22Rv1 (cell line): Measurements from ENCODE around the gene SPNS3.

Experiments used
- H3K27ac ChIP-seq: fragments of 450-650 bp; 2 replicates; pipeline ENCODE4 v1.5.1; 2017
- ZFX ChIP-seq: fragments of 450-650 bp; IDR thresholded peaks from 2 replicates; pipeline ENCODE4 v1.6.1; 2017; ENCODE audit warnings: antibody characterized with exemption, borderline replicate concordance
- TF ChIP-seq, protein P1 (sequence below): fragments of 450-650 bp; IDR thresholded peaks from 2 replicates; pipeline ENCODE4 v1.5.1; 2017; ENCODE audit warnings: mild to moderate bottlenecking

The SPNS3 gene

DNA sequence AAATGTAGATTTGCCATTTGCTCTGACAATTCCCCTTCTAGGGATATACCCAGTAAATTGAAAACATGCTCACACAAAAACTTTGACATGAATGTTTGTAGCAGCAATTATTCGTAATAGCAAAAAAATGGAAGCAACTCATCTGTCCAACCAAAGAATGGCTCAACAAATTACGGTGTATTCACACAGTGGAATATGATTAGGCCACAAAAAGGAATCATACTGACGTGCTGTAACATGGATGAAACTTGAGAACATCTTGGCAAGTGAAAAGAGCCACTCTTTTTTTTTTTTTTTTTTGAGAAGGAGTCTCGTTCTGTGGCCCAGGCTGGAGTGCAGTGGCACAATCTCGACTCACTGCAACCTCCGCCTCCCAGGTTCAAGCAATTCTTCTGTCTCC, 24.1 kb upstream of the SPNS3 start:
- TF ChIP-seq ZFX = no peak
- TF ChIP-seq, protein P1, sequence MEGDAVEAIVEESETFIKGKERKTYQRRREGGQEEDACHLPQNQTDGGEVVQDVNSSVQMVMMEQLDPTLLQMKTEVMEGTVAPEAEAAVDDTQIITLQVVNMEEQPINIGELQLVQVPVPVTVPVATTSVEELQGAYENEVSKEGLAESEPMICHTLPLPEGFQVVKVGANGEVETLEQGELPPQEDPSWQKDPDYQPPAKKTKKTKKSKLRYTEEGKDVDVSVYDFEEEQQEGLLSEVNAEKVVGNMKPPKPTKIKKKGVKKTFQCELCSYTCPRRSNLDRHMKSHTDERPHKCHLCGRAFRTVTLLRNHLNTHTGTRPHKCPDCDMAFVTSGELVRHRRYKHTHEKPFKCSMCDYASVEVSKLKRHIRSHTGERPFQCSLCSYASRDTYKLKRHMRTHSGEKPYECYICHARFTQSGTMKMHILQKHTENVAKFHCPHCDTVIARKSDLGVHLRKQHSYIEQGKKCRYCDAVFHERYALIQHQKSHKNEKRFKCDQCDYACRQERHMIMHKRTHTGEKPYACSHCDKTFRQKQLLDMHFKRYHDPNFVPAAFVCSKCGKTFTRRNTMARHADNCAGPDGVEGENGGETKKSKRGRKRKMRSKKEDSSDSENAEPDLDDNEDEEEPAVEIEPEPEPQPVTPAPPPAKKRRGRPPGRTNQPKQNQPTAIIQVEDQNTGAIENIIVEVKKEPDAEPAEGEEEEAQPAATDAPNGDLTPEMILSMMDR = no peak

DNA sequence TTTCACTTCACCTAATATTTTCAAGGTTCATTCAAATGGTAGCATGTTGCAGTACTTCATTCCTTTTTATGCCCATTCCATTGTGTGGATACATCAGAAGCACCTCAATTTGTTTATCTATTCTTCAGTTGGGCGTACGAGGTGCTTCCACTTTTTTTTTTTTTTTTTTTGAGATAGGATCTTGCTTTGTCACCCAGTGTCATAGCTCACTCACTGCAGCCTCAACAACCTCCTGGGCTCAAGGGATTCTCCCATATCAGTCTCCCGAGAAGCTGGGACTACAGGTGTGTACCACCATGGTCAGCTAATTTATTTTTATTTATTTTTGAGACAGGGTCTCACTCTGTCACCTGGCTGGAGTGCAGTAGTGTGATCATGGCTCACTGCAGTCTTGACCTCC, 22.5 kb upstream of the SPNS3 start:
- TF ChIP-seq, protein P1 = no peak
- no peak for TF ChIP-seq ZFX
- H3K27ac ChIP-seq = no peak overlapping the region

More for the DNA sequence above, 24.1 kb upstream of the SPNS3 start:
- H3K27ac ChIP-seq = no peak overlapping the region

DNA sequence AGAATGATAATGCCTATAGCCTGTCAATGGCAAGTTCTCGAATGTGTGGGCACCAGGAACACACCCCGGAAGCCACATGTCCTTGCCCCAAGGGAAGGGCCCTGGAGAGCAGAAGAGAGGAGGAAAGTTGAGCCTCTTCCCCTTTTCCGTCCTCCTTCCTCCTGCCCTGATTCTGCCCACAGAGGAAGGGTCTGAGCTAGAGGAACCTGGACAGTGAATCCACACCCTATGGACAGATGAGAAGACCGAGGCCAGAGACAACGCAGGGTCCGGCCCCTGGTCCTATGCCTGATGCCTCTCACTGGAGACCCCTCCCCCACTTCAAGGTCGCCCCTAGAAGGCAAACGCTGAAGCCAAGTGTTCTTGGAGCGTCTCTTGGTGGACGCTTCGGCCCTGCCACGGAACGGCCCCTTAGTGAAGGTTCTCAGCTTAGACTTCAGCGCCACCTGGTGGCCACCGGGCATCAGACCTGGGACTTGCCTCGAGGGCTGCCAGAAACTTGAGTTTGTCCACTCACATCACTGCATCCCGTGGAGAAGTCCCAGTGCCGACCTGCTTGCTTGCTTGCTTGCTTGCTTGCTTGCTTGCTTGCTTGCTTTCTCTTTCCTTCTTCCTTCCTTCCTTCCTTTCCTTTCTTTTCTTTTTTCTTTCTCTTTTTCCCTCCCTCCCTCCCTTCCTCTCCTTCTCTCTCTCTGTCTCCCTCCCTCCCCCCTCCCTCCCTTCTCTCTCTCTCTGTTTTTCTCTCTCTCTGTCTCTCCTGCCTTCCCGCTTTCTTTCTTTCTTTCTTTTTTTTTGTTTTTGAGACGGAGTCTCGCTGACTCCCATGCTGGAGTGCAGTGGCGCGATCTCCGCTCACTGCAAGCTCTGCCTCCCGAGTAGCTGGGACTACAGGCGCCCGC, 20.6 kb upstream of the SPNS3 start:
- no peak overlapping the region for H3K27ac ChIP-seq
- TF ChIP-seq, protein P1 = peak; percentile 84
- no peak for TF ChIP-seq ZFX

DNA sequence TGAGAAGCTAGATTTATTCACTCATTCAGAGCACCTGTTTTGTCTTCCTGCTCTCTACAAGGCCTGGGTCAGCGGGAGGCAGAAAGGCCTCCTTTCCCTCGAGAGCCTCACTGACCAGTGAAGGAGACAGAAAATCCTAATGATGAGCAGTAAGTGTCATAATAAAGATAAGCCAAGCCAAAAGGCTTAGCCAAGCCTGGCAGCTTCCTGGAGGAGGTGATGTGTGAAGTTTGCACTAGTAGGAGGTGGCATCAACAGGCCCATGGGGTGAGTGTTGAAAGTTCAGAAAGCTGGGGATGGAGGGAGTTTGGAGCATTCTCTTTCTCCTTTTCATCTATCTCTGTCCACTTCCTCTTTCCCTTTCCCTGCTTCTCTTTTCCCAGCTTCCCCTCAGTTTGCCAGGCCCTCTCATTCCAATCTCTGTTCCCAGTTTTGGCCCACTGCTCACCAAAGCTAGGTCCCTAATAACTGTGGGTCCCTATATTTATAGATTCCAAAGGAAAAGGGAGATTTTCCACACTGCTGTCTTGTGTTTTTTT, 16.5 kb upstream of the SPNS3 start:
- H3K27ac ChIP-seq = no peak overlapping the region
- no peak for TF ChIP-seq ZFX
- TF ChIP-seq, protein P1 = no peak

DNA sequence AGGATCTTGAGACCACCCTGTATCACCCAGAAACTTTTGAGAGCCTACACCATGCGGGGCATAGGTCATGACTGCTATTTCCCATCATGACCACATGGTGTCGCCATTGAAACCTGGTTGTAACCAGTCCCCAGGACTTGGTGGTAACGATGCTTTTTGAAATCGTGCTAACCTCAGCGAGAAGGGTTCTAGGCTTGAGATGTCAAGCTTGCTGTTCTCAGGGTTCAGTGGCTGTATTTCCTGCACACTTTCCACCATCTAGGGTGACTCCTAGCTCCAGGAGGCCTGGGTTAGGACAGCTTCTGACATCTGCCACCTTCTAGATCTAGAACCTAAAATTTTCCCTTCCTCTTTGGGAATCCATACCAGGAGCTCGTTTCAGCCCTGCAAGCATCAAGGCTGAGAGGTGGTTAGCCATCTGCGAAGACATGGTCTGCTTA, 13.0 kb upstream of the SPNS3 start:
- no peak overlapping the region for H3K27ac ChIP-seq
- TF ChIP-seq ZFX = no peak
- TF ChIP-seq, protein P1 = peak; percentile 90

DNA sequence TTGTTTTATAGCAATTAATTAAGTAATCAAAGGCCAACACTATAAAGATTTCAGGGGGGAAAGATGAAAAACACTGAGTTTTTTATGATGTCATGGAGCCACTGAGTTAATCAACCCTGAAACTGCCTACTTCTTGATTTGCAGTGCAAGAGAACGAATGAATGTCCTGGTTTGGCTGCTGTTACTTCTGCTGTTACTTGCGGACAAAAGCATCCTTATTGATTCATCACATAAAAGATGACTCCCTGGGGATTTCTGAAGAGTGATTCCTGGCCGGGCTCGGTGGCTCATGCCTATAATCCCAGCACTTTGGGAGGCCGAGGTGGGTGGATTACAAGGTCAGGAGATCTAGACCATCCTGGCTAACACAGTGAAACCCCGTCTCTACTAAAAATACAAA, 10.9 kb upstream of the SPNS3 start:
- TF ChIP-seq ZFX = no peak
- TF ChIP-seq, protein P1 = no peak
- H3K27ac ChIP-seq = no peak overlapping the region

DNA sequence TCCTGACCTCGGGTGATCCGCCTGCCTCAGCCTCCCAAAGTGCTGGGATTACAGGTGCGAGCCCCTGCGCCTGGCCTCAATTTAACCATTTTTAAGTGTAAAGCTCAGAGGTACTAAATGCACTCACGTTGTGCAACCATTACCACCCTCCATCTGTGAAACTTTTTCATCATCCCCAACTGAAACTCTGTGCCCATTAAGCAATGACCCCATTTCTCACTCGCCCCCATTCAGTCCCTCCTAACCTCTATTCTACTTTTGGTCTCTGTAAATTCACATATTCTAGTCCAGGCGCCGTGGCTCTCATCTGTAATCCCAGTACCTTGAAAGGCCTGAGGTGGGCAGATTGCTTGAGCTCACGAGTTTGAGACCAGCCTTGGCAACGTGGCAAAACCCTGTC, 8.3 kb upstream of the SPNS3 start:
- TF ChIP-seq, protein P1 = no peak
- no peak for TF ChIP-seq ZFX
- H3K27ac ChIP-seq = no peak overlapping the region
